PC-3 (cell line): ENCODE results near the gene FHIP1B.

ENCODE experiments used
- CTCF ChIP-seq: fragments of 300-600 bp; sonication (generic); conservative IDR thresholded peaks from 2 replicates; pipeline ENCODE4 v1.5.1; 2017; ENCODE audit warnings: antibody characterized with exemption, low read depth, mild to moderate bottlenecking, low read length
- EZH2 ChIP-seq: fragments of 300-600 bp; sonication (generic); IDR thresholded peaks from one replicate; pipeline ENCODE4 v1.6.1; 2017; ENCODE audit warnings: antibody characterized with exemption, mild to moderate bottlenecking, low read length; ENCODE audit not compliant: unreplicated experiment

- TF ChIP-seq CTCF (no peak), EZH2 (no peak)
These were observed 35.1 kb downstream of the FHIP1B start, which contains the start of gene OR52W1 for GRCh38 chr11:6199174-6199810.
